ENCODE data around the gene SDSL.

SDSL gene

DNA sequence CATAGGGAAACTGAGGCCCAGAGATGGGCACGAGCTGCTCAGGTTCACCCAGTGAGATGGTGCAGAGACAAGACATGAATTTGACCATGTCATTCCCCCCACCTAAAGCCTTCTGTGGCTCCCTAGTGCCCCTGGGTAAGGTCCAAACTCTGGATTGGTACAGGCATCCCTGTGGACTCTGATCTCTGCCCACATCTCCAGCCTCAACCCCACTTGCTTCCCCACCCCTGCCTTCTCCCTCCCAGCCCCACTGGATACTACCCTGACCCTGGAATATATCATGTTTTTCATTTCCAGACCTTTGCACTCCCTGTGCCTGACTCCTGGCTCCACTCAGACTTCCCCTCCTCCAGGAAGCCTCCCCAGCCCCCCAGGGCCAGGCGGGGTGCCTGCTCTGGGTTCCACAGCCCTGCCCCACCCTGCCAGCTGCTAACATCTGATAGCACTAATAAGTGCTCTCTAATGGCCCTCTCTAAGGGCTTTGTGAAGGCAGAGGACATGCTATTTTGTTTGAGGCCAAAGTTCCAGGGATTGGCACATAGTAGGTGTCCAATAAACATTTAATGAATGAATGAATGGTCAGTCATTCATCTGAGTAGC, 1.1 kb upstream of the SDSL start:
- ATAC-seq: no peak
- TF ChIP-seq BACH2 (CRISPR knock-in tag; IDR thresholded peaks at IDR 0.05; ENCODE audit: borderline replicate concordance): no peak
- TF ChIP-seq, protein P1, sequence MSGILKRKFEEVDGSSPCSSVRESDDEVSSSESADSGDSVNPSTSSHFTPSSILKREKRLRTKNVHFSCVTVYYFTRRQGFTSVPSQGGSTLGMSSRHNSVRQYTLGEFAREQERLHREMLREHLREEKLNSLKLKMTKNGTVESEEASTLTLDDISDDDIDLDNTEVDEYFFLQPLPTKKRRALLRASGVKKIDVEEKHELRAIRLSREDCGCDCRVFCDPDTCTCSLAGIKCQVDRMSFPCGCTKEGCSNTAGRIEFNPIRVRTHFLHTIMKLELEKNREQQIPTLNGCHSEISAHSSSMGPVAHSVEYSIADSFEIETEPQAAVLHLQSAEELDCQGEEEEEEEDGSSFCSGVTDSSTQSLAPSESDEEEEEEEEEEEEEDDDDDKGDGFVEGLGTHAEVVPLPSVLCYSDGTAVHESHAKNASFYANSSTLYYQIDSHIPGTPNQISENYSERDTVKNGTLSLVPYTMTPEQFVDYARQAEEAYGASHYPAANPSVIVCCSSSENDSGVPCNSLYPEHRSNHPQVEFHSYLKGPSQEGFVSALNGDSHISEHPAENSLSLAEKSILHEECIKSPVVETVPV (CRISPR knock-in tag; IDR thresholded peaks at IDR 0.05): no peak
- TF ChIP-seq RARB (CRISPR knock-in tag; IDR thresholded peaks at IDR 0.05): no peak
- no peak for TF ChIP-seq OSR1 (CRISPR knock-in tag; IDR thresholded peaks at IDR 0.05)
- TF ChIP-seq CSDC2 (CRISPR knock-in tag; IDR thresholded peaks at IDR 0.05): no peak

DNA sequence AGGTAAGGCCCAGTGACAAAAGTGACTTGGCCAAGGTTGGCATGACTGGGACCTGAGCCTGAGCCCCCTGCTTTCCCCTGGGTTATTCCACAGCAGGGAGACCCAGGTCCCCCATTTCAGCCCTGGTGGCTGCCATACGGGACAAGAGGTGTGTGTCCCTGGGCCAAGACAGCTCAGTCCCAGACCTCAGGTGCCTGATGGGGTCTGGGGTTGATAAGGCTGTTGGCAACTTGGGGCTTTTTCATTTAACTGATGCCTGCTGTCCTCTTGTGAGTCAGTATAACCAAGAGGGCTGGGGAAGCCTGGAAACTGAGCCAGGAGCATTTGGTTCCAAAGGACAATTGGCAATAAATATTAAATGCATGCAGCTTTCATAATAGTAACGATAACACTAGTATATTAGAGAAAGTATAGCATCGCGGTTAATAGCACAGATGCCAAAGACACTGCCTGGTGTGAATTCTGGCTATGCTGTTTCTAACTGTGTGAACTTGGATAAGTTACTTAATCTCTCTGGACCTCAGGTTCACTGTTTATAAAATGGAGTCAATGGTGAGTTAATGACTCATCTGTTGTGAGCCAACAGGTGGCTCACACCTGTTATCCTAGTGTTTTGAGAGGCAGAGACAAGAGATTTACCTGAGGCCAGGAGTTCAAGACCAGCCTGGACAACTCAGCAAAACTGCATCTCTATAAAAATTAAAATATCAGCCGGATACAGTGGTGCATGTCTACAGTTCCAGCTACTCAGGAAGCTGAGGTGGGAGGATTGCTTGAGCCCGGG, 898 bp downstream of the SDSL start:
- no peak for TF ChIP-seq CSDC2 (CRISPR knock-in tag; IDR thresholded peaks at IDR 0.05)
- no peak; the same call in 2 of the 3 replicates for ATAC-seq

DNA sequence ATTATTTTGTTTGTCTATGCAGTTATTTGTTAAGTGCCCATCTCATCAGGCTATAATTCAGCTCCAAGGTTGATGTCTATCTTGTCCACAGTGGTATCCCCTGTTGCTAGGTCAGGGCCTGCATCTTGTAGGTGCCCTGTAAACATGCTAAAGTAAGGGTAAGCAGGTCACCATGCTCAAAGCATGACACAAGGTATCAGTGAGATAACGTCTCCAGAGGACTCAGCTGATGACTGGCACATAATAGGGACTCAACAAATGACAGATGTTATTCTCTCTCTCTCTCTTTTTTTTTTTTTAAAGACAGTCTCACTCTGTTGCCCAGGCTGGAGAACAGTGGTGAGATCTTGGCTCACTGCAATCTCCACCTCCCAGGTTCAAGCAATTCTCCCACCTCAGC, 2.3 kb downstream of the SDSL start:
- no peak for TF ChIP-seq ZC3H10 (CRISPR knock-in tag; IDR thresholded peaks at IDR 0.05)
- TF ChIP-seq, protein P2, sequence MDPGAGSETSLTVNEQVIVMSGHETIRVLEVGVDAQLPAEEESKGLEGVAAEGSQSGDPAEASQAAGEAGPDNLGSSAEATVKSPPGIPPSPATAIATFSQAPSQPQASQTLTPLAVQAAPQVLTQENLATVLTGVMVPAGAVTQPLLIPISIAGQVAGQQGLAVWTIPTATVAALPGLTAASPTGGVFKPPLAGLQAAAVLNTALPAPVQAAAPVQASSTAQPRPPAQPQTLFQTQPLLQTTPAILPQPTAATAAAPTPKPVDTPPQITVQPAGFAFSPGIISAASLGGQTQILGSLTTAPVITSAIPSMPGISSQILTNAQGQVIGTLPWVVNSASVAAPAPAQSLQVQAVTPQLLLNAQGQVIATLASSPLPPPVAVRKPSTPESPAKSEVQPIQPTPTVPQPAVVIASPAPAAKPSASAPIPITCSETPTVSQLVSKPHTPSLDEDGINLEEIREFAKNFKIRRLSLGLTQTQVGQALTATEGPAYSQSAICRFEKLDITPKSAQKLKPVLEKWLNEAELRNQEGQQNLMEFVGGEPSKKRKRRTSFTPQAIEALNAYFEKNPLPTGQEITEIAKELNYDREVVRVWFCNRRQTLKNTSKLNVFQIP (CRISPR knock-in tag; IDR thresholded peaks at IDR 0.05; ENCODE audit: borderline replicate concordance, low read depth): no peak
- TF ChIP-seq, protein P1 (CRISPR knock-in tag; IDR thresholded peaks at IDR 0.05): no peak
- no peak for TF ChIP-seq SNAI2 (CRISPR knock-in tag; IDR thresholded peaks at IDR 0.05)
- no peak for TF ChIP-seq TOX (CRISPR knock-in tag; IDR thresholded peaks at IDR 0.05; ENCODE audit: borderline replicate concordance)
- TF ChIP-seq GLIS3 (CRISPR knock-in tag; IDR thresholded peaks at IDR 0.05): no peak
- TF ChIP-seq ZFP30 (CRISPR knock-in tag; IDR thresholded peaks at IDR 0.05): no peak
- TF ChIP-seq, protein P3, sequence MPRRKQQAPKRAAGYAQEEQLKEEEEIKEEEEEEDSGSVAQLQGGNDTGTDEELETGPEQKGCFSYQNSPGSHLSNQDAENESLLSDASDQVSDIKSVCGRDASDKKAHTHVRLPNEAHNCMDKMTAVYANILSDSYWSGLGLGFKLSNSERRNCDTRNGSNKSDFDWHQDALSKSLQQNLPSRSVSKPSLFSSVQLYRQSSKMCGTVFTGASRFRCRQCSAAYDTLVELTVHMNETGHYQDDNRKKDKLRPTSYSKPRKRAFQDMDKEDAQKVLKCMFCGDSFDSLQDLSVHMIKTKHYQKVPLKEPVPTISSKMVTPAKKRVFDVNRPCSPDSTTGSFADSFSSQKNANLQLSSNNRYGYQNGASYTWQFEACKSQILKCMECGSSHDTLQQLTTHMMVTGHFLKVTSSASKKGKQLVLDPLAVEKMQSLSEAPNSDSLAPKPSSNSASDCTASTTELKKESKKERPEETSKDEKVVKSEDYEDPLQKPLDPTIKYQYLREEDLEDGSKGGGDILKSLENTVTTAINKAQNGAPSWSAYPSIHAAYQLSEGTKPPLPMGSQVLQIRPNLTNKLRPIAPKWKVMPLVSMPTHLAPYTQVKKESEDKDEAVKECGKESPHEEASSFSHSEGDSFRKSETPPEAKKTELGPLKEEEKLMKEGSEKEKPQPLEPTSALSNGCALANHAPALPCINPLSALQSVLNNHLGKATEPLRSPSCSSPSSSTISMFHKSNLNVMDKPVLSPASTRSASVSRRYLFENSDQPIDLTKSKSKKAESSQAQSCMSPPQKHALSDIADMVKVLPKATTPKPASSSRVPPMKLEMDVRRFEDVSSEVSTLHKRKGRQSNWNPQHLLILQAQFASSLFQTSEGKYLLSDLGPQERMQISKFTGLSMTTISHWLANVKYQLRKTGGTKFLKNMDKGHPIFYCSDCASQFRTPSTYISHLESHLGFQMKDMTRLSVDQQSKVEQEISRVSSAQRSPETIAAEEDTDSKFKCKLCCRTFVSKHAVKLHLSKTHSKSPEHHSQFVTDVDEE (CRISPR knock-in tag; IDR thresholded peaks at IDR 0.05): no peak
- TF ChIP-seq PPARA (CRISPR knock-in tag; IDR thresholded peaks at IDR 0.05; ENCODE audit: borderline replicate concordance): no peak
- no peak for TF ChIP-seq ESRRG (CRISPR knock-in tag; IDR thresholded peaks at IDR 0.05)
- no peak for TF ChIP-seq ZFP3 (CRISPR knock-in tag; IDR thresholded peaks at IDR 0.05)
- TF ChIP-seq ZNF70 (CRISPR knock-in tag; IDR thresholded peaks at IDR 0.05): no peak
- no peak for TF ChIP-seq ZNF565 (CRISPR knock-in tag; conservative IDR thresholded peaks at IDR 0.05; ENCODE audit: low read depth)
- no peak for TF ChIP-seq OSR1 (CRISPR knock-in tag; IDR thresholded peaks at IDR 0.05)
- no peak for TF ChIP-seq RARB (CRISPR knock-in tag; IDR thresholded peaks at IDR 0.05)
- no peak for TF ChIP-seq ARNTL (CRISPR knock-in tag; IDR thresholded peaks at IDR 0.05; ENCODE audit: borderline replicate concordance, low read depth)
- TF ChIP-seq ISL1 (CRISPR knock-in tag; IDR thresholded peaks at IDR 0.05): no peak
- ATAC-seq: no peak
